Measurements from ENCODE around the gene SCYL3.

Gene SCYL3

DNA sequence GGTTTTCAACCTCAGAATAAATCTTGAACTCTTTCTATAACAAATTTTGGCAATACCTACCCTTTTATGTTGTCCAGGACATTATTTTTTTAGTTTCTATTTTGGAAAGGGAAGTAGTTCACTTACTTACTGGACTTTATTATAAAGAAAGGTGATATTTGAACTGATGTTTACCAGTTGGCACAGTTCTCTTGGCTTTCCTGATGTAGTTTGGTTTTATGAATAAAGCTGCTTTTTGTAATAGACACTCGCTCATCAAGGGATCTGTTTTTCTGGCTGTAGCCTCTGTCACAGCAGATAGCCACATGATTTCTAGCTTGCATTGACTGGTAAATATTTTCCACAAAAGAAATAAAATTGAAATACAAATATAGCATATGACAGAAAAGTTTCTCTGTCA is 58.0 kb downstream of the SCYL3 start:
- no peak for DNase-seq (ENCODE audit: extremely low spot score)
- ChIA-PET POLR2A (no interaction called here), CTCF (no interaction called here)
- TF ChIP-seq LEF1 (IDR thresholded peaks at IDR 0.05; ENCODE audit: borderline replicate concordance) (no peak), FOXA1 (IDR thresholded peaks at IDR 0.05) (no peak), ARNT (IDR thresholded peaks at IDR 0.05) (no peak), HDGF (IDR thresholded peaks at IDR 0.05; ENCODE audit: borderline replicate concordance) (no peak), FOXK2 (IDR thresholded peaks at IDR 0.05) (no peak), SP1 (IDR thresholded peaks at IDR 0.05) (no peak), L3MBTL2 (conservative IDR thresholded peaks at IDR 0.05) (no peak), CTBP1 (IDR thresholded peaks at IDR 0.05; ENCODE audit: borderline replicate concordance) (no peak), ELF4 (IDR thresholded peaks at IDR 0.05) (no peak), BHLHE40 (IDR thresholded peaks at IDR 0.05; ENCODE audit: borderline replicate concordance) (no peak), SUZ12 (IDR thresholded peaks at IDR 0.05) (no peak), ZNF384 (IDR thresholded peaks at IDR 0.05) (no peak), NFRKB (IDR thresholded peaks at IDR 0.05) (no peak), TARDBP (IDR thresholded peaks at IDR 0.05) (no peak), FOXM1 (IDR thresholded peaks at IDR 0.05; ENCODE audit: borderline replicate concordance) (no peak)
- TF ChIP-seq, protein P1, sequence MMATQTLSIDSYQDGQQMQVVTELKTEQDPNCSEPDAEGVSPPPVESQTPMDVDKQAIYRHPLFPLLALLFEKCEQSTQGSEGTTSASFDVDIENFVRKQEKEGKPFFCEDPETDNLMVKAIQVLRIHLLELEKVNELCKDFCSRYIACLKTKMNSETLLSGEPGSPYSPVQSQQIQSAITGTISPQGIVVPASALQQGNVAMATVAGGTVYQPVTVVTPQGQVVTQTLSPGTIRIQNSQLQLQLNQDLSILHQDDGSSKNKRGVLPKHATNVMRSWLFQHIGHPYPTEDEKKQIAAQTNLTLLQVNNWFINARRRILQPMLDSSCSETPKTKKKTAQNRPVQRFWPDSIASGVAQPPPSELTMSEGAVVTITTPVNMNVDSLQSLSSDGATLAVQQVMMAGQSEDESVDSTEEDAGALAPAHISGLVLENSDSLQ (IDR thresholded peaks at IDR 0.05), result no peak

DNA sequence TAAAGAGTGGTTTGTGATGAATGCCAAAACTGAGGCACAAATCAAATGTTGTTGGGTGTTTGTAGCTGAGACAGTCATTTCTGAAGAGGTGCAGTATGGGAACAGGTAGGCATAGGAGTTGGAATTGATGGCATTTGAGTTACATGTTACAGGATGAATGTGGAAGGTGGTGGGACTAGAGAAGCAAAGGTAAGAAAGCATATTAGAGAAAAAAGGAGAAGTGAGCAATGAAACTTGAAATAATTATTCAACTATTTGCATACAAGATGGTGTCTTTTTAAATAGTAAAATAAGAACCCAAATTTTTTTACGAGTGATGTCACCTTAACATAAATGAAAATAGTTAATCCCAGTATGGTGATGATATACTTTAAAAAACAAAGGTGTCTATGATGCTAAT is 58.8 kb downstream of the SCYL3 start:
- ChIA-PET CTCF (no interaction called here), POLR2A (no interaction called here)
- TF ChIP-seq NFRKB (IDR thresholded peaks at IDR 0.05), result no peak
- no peak for TF ChIP-seq L3MBTL2 (conservative IDR thresholded peaks at IDR 0.05)
- TF ChIP-seq CTBP1 (IDR thresholded peaks at IDR 0.05; ENCODE audit: borderline replicate concordance), result no peak
- no peak for TF ChIP-seq FOXM1 (IDR thresholded peaks at IDR 0.05; ENCODE audit: borderline replicate concordance)
- no peak for TF ChIP-seq LEF1 (IDR thresholded peaks at IDR 0.05; ENCODE audit: borderline replicate concordance)
- TF ChIP-seq FOXK2 (IDR thresholded peaks at IDR 0.05), result no peak
- TF ChIP-seq, protein P1 (IDR thresholded peaks at IDR 0.05), result no peak
- TF ChIP-seq BHLHE40 (IDR thresholded peaks at IDR 0.05; ENCODE audit: borderline replicate concordance), result no peak
- no peak for DNase-seq (ENCODE audit: extremely low spot score)

DNA sequence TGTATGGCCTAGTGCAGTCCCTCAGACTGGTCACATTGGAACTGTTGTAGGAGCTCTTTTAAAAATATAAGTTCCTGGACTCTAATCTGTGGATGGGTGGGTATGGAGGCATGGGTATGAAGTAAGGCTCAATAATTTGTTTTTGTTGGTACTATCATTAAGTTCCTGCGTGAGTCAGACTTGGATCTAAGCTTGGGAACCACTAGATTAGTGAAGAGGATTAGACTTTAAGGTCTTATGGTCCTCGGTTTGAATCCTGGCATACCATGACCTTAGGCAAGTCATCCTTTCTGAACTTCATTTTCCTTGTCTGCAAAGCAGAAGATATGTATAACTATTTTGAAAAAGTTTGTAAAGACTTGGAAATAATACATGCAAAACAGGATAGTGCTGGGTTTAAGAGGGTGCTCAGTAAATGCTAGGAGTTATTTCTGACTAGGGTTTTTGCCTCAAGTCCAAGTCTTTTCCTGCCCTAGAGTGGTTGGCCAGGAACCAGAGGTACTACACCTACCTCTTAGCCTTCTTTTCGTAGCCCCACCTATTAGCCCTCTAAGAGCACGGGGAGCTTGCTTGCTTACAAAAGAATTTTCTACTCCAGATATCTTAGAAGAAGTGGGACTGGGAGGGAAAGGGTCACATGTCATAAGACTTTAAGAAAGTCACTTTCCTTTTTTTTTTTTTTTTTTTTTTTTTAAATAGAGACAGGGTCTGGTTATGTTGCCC is 60.4 kb downstream of the SCYL3 start:
- CTCF ChIA-PET, result no interaction called here
- TF ChIP-seq FOXK2 (IDR thresholded peaks at IDR 0.05) (no peak), ELF4 (IDR thresholded peaks at IDR 0.05) (no peak), ZNF384 (IDR thresholded peaks at IDR 0.05) (no peak), TARDBP (IDR thresholded peaks at IDR 0.05) (no peak), NFRKB (IDR thresholded peaks at IDR 0.05) (no peak), SP1 (IDR thresholded peaks at IDR 0.05) (no peak)
- no peak for DNase-seq (ENCODE audit: extremely low spot score)
- POLR2A ChIA-PET, result no interaction called here

DNA sequence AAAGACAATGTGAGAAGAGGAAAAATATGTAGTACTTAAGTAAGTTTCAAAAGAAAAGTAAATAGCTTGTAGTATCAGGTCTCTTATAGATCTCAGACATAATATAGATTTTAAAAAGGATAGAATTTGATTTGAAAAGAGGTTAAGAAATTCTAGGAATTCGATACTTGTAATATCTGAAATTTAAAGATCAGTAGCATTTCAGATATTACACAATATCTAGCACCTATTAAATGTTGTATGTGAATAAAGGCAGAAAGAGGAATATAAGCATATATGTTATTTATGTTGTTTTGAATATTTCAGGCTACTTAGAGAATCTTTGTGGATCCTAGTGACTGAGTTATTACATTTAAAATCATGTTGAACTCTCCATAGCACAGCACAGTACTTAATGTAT is 64.0 kb downstream of the SCYL3 start:
- TF ChIP-seq SUZ12 (IDR thresholded peaks at IDR 0.05), result no peak
- TF ChIP-seq, protein P1 (IDR thresholded peaks at IDR 0.05), result no peak
- no peak for TF ChIP-seq FOXK2 (IDR thresholded peaks at IDR 0.05)
- no peak for TF ChIP-seq L3MBTL2 (conservative IDR thresholded peaks at IDR 0.05)
- TF ChIP-seq SP1 (IDR thresholded peaks at IDR 0.05), result no peak
- TF ChIP-seq ELF4 (IDR thresholded peaks at IDR 0.05), result no peak
- no peak for TF ChIP-seq HDGF (IDR thresholded peaks at IDR 0.05; ENCODE audit: borderline replicate concordance)
- TF ChIP-seq ZNF384 (IDR thresholded peaks at IDR 0.05), result no peak
- TF ChIP-seq CTBP1 (IDR thresholded peaks at IDR 0.05; ENCODE audit: borderline replicate concordance), result no peak
- TF ChIP-seq TARDBP (IDR thresholded peaks at IDR 0.05), result no peak
- no peak for TF ChIP-seq BHLHE40 (IDR thresholded peaks at IDR 0.05; ENCODE audit: borderline replicate concordance)
- TF ChIP-seq LEF1 (IDR thresholded peaks at IDR 0.05; ENCODE audit: borderline replicate concordance), result no peak
- no peak for TF ChIP-seq ARNT (IDR thresholded peaks at IDR 0.05)
- TF ChIP-seq NFRKB (IDR thresholded peaks at IDR 0.05), result no peak
- TF ChIP-seq FOXM1 (IDR thresholded peaks at IDR 0.05; ENCODE audit: borderline replicate concordance), result no peak
- no peak for TF ChIP-seq FOXA1 (IDR thresholded peaks at IDR 0.05)
- POLR2A ChIA-PET, result no interaction called here
- no peak for DNase-seq (ENCODE audit: extremely low spot score)

DNA sequence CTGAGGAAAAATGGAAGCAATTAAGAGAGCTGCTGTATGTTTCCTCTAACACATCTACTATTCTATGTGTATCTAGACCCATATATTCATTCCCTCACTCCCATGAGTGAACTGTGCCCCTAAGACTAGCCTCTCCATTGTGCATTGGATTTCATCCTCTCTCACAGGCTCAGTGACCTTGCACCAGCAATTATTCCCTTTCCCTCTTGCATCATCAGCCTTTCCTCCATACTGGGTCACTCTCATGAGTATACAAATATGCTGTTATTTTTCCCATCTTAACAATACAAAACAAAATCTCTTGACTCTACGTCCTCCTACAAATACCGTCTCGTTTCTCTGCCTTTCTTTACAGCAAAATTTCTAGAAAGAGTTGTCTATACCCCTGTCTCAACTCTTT is 69.5 kb downstream of the SCYL3 start:
- ChIA-PET POLR2A (no interaction called here), CTCF (no interaction called here)
- no peak for DNase-seq (ENCODE audit: extremely low spot score)
- TF ChIP-seq, protein P1 (IDR thresholded peaks at IDR 0.05), result no peak
- TF ChIP-seq LEF1 (IDR thresholded peaks at IDR 0.05; ENCODE audit: borderline replicate concordance) (no peak), BHLHE40 (IDR thresholded peaks at IDR 0.05; ENCODE audit: borderline replicate concordance) (no peak), ELF4 (IDR thresholded peaks at IDR 0.05) (no peak), NFRKB (IDR thresholded peaks at IDR 0.05) (no peak), FOXM1 (IDR thresholded peaks at IDR 0.05; ENCODE audit: borderline replicate concordance) (no peak), SUZ12 (IDR thresholded peaks at IDR 0.05) (no peak), TARDBP (IDR thresholded peaks at IDR 0.05) (no peak), ZNF384 (IDR thresholded peaks at IDR 0.05) (no peak), FOXA1 (IDR thresholded peaks at IDR 0.05) (no peak), L3MBTL2 (conservative IDR thresholded peaks at IDR 0.05) (no peak), HDGF (IDR thresholded peaks at IDR 0.05; ENCODE audit: borderline replicate concordance) (no peak), ARNT (IDR thresholded peaks at IDR 0.05) (no peak), CTBP1 (IDR thresholded peaks at IDR 0.05; ENCODE audit: borderline replicate concordance) (no peak), SP1 (IDR thresholded peaks at IDR 0.05) (no peak), FOXK2 (IDR thresholded peaks at IDR 0.05) (no peak)

More for the DNA sequence above, 64.0 kb downstream of the SCYL3 start:
- CTCF ChIA-PET, result no interaction called here
